ENCODE data around the gene HAND1.

- no peak for TF ChIP-seq GATA3 (IDR thresholded peaks at IDR 0.05; ENCODE audit: low read depth, low read length)
- TF ChIP-seq GATA2 (IDR thresholded peaks at IDR 0.05; ENCODE audit: low read depth, low read length), result no peak
Observed at GRCh38 chr5:154459015-154459414, 19.0 kb downstream of the HAND1 start.

Measured in SH-SY5Y (cell line).